GM23338 (cell line): ENCODE measurements around the gene CCT6B. TPM values are rescaled to one million over a fixed set of nuclear protein-coding genes. Genes with fewer than 3 reads are reported as not detected.

ENCODE experiments used
- ATAC-seq: fragments of 200-7000 bp; cut with Tn5 transposase; 3 replicates; pipeline ENCODE4 v1.9.1; 2020
- DNase-seq: peaks from one replicate; pipeline ENCODE4 v3.0.0-alpha.2; 2015; ENCODE audit warnings: low spot score
- H2AFZ ChIP-seq: fragments of 200-600 bp; sonication (generic); 2 replicates; pipeline ENCODE4 v1.8.0; 2016; ENCODE audit warnings: antibody characterized with exemption, mild to moderate bottlenecking, moderate library complexity
- H3F3A ChIP-seq: fragments of 200-600 bp; sonication (generic); replicated peaks from 2 replicates; pipeline ENCODE4 v1.8.0; 2017; ENCODE audit warnings: antibody characterized with exemption, mixed run types, low read depth
- H3K27ac ChIP-seq: fragments of 200-600 bp; sonication (generic); 2 replicates; pipeline ENCODE4 v1.6.1; 2016; ENCODE audit warnings: low read depth
- H3K27me3 ChIP-seq: fragments of 200-600 bp; sonication (generic); 2 replicates; pipeline ENCODE4 v1.8.0; 2016; ENCODE audit warnings: mild to moderate bottlenecking, mixed run types, moderate library complexity; ENCODE audit not compliant: insufficient read depth
- H3K36me3 ChIP-seq: fragments of 200-600 bp; sonication (generic); 2 replicates; pipeline ENCODE4 v1.8.0; 2016; ENCODE audit warnings: mild to moderate bottlenecking; ENCODE audit not compliant: insufficient read depth
- H3K4me1 ChIP-seq: fragments of 200-600 bp; sonication (generic); 2 replicates; pipeline ENCODE4 v1.8.0; 2016; ENCODE audit warnings: mild to moderate bottlenecking, moderate library complexity; ENCODE audit not compliant: insufficient read depth
- H3K4me2 ChIP-seq: fragments of 200-600 bp; sonication (generic); 2 replicates; pipeline ENCODE4 v1.7.1; 2017; ENCODE audit warnings: mixed run types
- H3K4me3 ChIP-seq: fragments of 200-600 bp; sonication (generic); 2 replicates; pipeline ENCODE4 v1.6.1; 2016; ENCODE audit warnings: mixed run types
- H3K79me2 ChIP-seq: fragments of 200-600 bp; sonication (generic); replicated peaks from 2 replicates; pipeline ENCODE4 v1.8.0; 2017; ENCODE audit warnings: mild to moderate bottlenecking; ENCODE audit not compliant: insufficient read depth
- H3K9me2 ChIP-seq: fragments of 200-600 bp; sonication (generic); 2 replicates; pipeline ENCODE4 v1.8.0; 2017; ENCODE audit not compliant: insufficient read depth
- H4K20me1 ChIP-seq: fragments of 200-600 bp; sonication (generic); replicated peaks from 2 replicates; pipeline ENCODE4 v1.8.0; 2017; ENCODE audit warnings: mild to moderate bottlenecking; ENCODE audit not compliant: insufficient read depth
- H3K27ac Mint-ChIP-seq: 2 replicates; pipeline ENCODE4 v1.8.0; 2020; ENCODE audit warnings: inconsistent platforms, mild to moderate bottlenecking, moderate library complexity, mixed read lengths
- H3K27me3 Mint-ChIP-seq: 3 replicates; pipeline ENCODE4 v1.8.0; 2022; ENCODE audit warnings: low read depth, mild to moderate bottlenecking, moderate library complexity, mixed read lengths, inconsistent platforms; ENCODE audit not compliant: insufficient read depth, poor library complexity
- H3K36me3 Mint-ChIP-seq: 3 replicates; pipeline ENCODE4 v1.8.0; 2021; ENCODE audit warnings: low read depth, mild to moderate bottlenecking, inconsistent platforms, moderate library complexity, mixed read lengths
- H3K4me1 Mint-ChIP-seq: 3 replicates; pipeline ENCODE4 v1.8.0; 2020; ENCODE audit warnings: mild to moderate bottlenecking, inconsistent platforms, mixed read lengths
- H3K4me3 Mint-ChIP-seq: 3 replicates; pipeline ENCODE4 v1.8.0; 2021; ENCODE audit warnings: moderate library complexity, mild to moderate bottlenecking, inconsistent platforms, mixed read lengths
- H3K9me3 Mint-ChIP-seq: 3 replicates; pipeline ENCODE4 v1.8.0; 2020; ENCODE audit warnings: moderate library complexity, mild to moderate bottlenecking, inconsistent platforms, mixed read lengths
- CREB1 ChIP-seq: fragments of 250-450 bp; sonication (Bioruptor Pico); IDR thresholded peaks from 2 replicates; pipeline ENCODE4 v1.5.0; 2020; ENCODE audit warnings: low read depth, mild to moderate bottlenecking, moderate library complexity
- JUNB ChIP-seq: IDR thresholded peaks from one replicate; pipeline ENCODE4 v1.6.1; 2016; ENCODE audit warnings: antibody characterized with exemption; ENCODE audit not compliant: unreplicated experiment
- POLR2AphosphoS5 ChIP-seq: IDR thresholded peaks from 2 replicates; pipeline ENCODE4 v1.6.1; 2016; ENCODE audit warnings: antibody characterized with exemption, low read depth
- ZNF114 ChIP-seq: fragments of 250-450 bp; sonication (Bioruptor Pico); IDR thresholded peaks from 2 replicates; pipeline ENCODE4 v1.5.0; 2020; ENCODE audit warnings: mild to moderate bottlenecking, moderate library complexity
- ZNF331 ChIP-seq: fragments of 250-450 bp; sonication (Bioruptor Pico); IDR thresholded peaks from 2 replicates; pipeline ENCODE4 v1.5.0; 2020; ENCODE audit warnings: low read depth, mild to moderate bottlenecking, moderate library complexity
- polyA plus RNA-seq: library from polyadenylated mRNA; unstranded; fragments of >200 nt; fragmentation: Nextera tagmentation; extraction: Ambion mirVana; gene quantifications from 2 replicates; pipeline ENCODE4 v1.2.1, GENCODE V29; 2016
- total RNA-seq: library from RNA; depleted of rRNA; stranded (reverse); fragments of >200 nt; shearing (Covaris generic); gene quantifications from 2 replicates; pipeline ENCODE4 v1.2.3, GENCODE V29; 2014
- TF ChIP-seq, protein P1 (sequence below): IDR thresholded peaks from 2 replicates; pipeline ENCODE4 v1.6.1; 2016; ENCODE audit warnings: antibody characterized with exemption
- TF ChIP-seq, protein P2 (sequence below), 2 experiments: fragments of 200-600 bp in 1 of 2; sonication (generic) in 1 of 2; conservative IDR thresholded peaks; 2 replicates each; pipeline versions ENCODE4 v1.5.1 to v1.6.1; 2016 to 2017; ENCODE audit warnings: antibody characterized with exemption in 2 of 2, low read depth in 2 of 2, mild to moderate bottlenecking in 2 of 2, moderate library complexity in 1 of 2
- TF ChIP-seq, protein P3 (sequence below): IDR thresholded peaks from one replicate; pipeline ENCODE4 v1.6.1; 2018; ENCODE audit warnings: antibody characterized with exemption; ENCODE audit not compliant: unreplicated experiment

Gene CCT6B
- total and polyA plus RNA-seq, 2 experiments from 2014 or later = 0.94 to 1.1 TPM

GRCh38 chr17:34980681-34981537 is 19.6 kb upstream of the CCT6B start (continued):
- TF ChIP-seq, protein P1, sequence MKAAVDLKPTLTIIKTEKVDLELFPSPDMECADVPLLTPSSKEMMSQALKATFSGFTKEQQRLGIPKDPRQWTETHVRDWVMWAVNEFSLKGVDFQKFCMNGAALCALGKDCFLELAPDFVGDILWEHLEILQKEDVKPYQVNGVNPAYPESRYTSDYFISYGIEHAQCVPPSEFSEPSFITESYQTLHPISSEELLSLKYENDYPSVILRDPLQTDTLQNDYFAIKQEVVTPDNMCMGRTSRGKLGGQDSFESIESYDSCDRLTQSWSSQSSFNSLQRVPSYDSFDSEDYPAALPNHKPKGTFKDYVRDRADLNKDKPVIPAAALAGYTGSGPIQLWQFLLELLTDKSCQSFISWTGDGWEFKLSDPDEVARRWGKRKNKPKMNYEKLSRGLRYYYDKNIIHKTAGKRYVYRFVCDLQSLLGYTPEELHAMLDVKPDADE = no peak
- TF ChIP-seq, protein P2, sequence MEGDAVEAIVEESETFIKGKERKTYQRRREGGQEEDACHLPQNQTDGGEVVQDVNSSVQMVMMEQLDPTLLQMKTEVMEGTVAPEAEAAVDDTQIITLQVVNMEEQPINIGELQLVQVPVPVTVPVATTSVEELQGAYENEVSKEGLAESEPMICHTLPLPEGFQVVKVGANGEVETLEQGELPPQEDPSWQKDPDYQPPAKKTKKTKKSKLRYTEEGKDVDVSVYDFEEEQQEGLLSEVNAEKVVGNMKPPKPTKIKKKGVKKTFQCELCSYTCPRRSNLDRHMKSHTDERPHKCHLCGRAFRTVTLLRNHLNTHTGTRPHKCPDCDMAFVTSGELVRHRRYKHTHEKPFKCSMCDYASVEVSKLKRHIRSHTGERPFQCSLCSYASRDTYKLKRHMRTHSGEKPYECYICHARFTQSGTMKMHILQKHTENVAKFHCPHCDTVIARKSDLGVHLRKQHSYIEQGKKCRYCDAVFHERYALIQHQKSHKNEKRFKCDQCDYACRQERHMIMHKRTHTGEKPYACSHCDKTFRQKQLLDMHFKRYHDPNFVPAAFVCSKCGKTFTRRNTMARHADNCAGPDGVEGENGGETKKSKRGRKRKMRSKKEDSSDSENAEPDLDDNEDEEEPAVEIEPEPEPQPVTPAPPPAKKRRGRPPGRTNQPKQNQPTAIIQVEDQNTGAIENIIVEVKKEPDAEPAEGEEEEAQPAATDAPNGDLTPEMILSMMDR (conservative IDR thresholded peaks at IDR 0.05; ENCODE audit: low read depth in 2 of 2) = peak; percentile 13 to 47; a peak in 3 of 4 replicates
- TF ChIP-seq CREB1 (CRISPR knock-in tag) (peak; percentile 71), ZNF114 (CRISPR knock-in tag) (no peak)

GRCh38 chr17:34980353-34980680 is 19.1 kb upstream of the CCT6B start, which contains the start of gene LIG3:
LIG3 (plus strand) TSS chr17:34980512; CDS start chr17:34983006, 2,494 bp downstream.
- peak within 1 kb of the TSS; percentile 66 for H3K4me3 ChIP-seq
- peak within 1 kb of the TSS; percentile 48 for H3K27ac ChIP-seq
- Mint-ChIP-seq H3K4me1 (peaks cover 22% of the 10 kb centered on the region), H3K36me3 (peaks cover 28% of the 10 kb centered on the region), H3K9me3 (no peaks in the 10 kb centered on the region), H3K4me3 (peak within 1 kb of the TSS; percentile 93), H3K27ac (peak within 1 kb of the TSS; percentile 98), H3K27me3 (peaks cover 11% of the 10 kb centered on the region)
- TF ChIP-seq CREB1 (CRISPR knock-in tag) (no peak), ZNF331 (CRISPR knock-in tag) (no peak), JUNB (no peak), POLR2AphosphoS5 (peak; percentile 76)
- TF ChIP-seq, protein P3, sequence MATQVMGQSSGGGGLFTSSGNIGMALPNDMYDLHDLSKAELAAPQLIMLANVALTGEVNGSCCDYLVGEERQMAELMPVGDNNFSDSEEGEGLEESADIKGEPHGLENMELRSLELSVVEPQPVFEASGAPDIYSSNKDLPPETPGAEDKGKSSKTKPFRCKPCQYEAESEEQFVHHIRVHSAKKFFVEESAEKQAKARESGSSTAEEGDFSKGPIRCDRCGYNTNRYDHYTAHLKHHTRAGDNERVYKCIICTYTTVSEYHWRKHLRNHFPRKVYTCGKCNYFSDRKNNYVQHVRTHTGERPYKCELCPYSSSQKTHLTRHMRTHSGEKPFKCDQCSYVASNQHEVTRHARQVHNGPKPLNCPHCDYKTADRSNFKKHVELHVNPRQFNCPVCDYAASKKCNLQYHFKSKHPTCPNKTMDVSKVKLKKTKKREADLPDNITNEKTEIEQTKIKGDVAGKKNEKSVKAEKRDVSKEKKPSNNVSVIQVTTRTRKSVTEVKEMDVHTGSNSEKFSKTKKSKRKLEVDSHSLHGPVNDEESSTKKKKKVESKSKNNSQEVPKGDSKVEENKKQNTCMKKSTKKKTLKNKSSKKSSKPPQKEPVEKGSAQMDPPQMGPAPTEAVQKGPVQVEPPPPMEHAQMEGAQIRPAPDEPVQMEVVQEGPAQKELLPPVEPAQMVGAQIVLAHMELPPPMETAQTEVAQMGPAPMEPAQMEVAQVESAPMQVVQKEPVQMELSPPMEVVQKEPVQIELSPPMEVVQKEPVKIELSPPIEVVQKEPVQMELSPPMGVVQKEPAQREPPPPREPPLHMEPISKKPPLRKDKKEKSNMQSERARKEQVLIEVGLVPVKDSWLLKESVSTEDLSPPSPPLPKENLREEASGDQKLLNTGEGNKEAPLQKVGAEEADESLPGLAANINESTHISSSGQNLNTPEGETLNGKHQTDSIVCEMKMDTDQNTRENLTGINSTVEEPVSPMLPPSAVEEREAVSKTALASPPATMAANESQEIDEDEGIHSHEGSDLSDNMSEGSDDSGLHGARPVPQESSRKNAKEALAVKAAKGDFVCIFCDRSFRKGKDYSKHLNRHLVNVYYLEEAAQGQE = no peak
- TF ChIP-seq, protein P2 (conservative IDR thresholded peaks at IDR 0.05; ENCODE audit: low read depth in 2 of 2) = no peak
- H3K4me2 ChIP-seq = peak within 1 kb of the TSS; percentile 85
- peaks cover 11% of the 10 kb centered on the region; the same call in 1 of the 2 replicates for H3K4me1 ChIP-seq
- H4K20me1 ChIP-seq = peaks cover 8% of the 10 kb centered on the region; the same call in 1 of the 2 replicates
- peaks cover 6% of the 10 kb centered on the region; the same call in 1 of the 2 replicates for H3K36me3 ChIP-seq
- ATAC-seq (peak; percentile 80), DNase-seq (peak; percentile 97)
- H3K27me3 ChIP-seq = no peaks in the 10 kb centered on the region
- no peaks in the 10 kb centered on the region for H3F3A ChIP-seq
- peak within 1 kb of the TSS; percentile 12 for H2AFZ ChIP-seq
- peaks cover 44% of the 10 kb centered on the region for H3K79me2 ChIP-seq
- H3K9me2 ChIP-seq = no peaks in the 10 kb centered on the region
